T-helper 2 cell treated with Interferon-gamma antibody and Interleukin-4, amounts not matched to agents 5 μg/mL and 100 μg/mL, for 36 hours (primary cell): ENCODE measurements around the gene MORC4.

Source experiments
- DNase-seq: peaks from one replicate; pipeline ENCODE4 v3.0.0; 2021; ENCODE audit warnings: low spot score
- H3K27ac Mint-ChIP-seq: one replicate; pipeline ENCODE4 v1.8.0; 2021; ENCODE audit warnings: mild to moderate bottlenecking, mixed read lengths
- H3K27me3 Mint-ChIP-seq: one replicate; pipeline ENCODE4 v1.8.0; 2021; ENCODE audit warnings: low read depth, mixed read lengths
- H3K36me3 Mint-ChIP-seq: one replicate; pipeline ENCODE4 v1.8.0; 2021; ENCODE audit warnings: low read depth, mixed read lengths
- H3K4me1 Mint-ChIP-seq: one replicate; pipeline ENCODE4 v1.8.0; 2021; ENCODE audit warnings: low read depth, mixed read lengths
- H3K4me3 Mint-ChIP-seq: one replicate; pipeline ENCODE4 v1.8.0; 2022; ENCODE audit warnings: mild to moderate bottlenecking, moderate library complexity, mixed read lengths
- H3K9me3 Mint-ChIP-seq: one replicate; pipeline ENCODE4 v1.8.0; 2021; ENCODE audit warnings: mixed read lengths

Gene MORC4

DNA sequence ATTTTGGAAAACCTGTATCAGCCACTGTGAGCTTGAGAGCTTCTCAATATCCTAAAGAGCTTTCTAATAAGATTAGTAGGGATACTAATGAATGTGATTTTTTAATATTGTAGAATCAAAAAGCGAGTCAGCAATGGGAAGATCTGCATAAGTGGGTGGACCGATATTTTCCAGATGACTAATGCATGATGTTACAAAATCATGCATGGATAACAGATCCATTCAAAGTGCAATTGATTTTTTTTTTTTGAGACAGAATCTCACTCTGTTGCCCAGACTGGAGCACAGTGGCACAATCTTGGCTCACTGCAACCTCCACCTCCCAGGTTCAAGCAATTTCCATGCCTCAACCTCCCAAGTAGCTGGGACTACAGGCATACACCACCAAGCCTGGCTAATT, 87.1 kb downstream of the MORC4 start:
- no peak overlapping the region for H3K4me3 Mint-ChIP-seq
- no peaks in the 10 kb centered on the region for H3K4me1 Mint-ChIP-seq
- H3K27ac Mint-ChIP-seq: no peak overlapping the region
- H3K27me3 Mint-ChIP-seq: peaks cover 12% of the 10 kb centered on the region
- DNase-seq: no peak
- no peaks in the 10 kb centered on the region for H3K9me3 Mint-ChIP-seq
- H3K36me3 Mint-ChIP-seq: no peaks in the 10 kb centered on the region

DNA sequence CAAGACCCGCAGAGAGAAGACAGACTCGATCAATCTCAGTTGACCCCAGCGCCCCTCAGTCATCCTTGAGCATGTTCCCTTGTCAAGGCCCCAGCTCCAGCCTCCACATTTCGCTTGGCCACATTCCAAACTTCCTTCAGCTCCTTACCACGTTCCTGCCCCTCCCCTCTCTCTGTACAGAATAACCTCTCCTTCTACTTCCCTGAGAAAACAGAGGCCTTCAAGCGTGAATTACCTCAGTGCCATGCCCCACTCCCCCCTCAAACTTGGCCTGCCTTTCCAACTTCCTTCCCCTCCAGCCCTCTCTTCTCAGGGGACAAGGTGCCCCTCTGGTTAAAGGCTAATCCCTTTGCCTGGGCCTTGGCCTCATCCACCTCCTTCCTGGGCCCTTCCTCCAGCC, 93.7 kb downstream of the MORC4 start:
- Mint-ChIP-seq H3K4me3 (no peak overlapping the region), H3K27me3 (no peaks in the 10 kb centered on the region), H3K4me1 (no peaks in the 10 kb centered on the region), H3K36me3 (no peaks in the 10 kb centered on the region), H3K9me3 (no peaks in the 10 kb centered on the region), H3K27ac (no peak overlapping the region)
- no peak for DNase-seq

DNA sequence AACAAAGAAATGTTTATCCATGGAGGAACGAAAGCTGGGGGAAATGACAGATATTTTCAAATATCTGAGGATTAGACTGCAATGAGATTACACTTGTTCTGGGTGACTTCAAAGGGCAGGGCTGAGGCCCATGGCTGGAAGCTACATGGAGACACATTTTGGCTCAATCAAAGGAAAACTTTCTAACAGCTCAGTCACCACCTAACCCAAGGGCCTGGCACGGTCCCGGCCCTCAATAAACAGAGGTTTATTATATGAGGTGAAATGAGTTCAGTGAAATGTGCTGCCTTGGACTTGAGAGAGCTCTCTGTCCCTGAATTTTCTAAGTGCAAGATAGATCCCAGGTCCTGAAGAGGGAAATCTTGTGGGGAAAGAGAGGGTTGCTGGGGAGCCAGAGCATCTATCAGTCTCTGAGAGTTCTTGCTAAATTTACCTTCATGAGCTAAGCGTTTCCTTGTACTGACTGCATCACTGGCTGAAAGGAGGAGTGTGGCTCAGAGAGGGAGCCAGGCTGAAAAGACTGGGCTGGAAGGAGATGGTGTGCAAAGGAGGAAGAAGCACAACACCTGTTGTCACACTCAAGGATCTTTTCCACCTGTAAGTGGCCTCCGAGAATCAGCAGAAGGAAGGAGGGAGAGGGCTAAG, 94.8 kb downstream of the MORC4 start:
- Mint-ChIP-seq H3K27me3 (no peaks in the 10 kb centered on the region), H3K4me1 (no peaks in the 10 kb centered on the region), H3K9me3 (no peaks in the 10 kb centered on the region), H3K4me3 (no peak overlapping the region), H3K27ac (no peak overlapping the region), H3K36me3 (no peaks in the 10 kb centered on the region)
- DNase-seq: no peak

DNA sequence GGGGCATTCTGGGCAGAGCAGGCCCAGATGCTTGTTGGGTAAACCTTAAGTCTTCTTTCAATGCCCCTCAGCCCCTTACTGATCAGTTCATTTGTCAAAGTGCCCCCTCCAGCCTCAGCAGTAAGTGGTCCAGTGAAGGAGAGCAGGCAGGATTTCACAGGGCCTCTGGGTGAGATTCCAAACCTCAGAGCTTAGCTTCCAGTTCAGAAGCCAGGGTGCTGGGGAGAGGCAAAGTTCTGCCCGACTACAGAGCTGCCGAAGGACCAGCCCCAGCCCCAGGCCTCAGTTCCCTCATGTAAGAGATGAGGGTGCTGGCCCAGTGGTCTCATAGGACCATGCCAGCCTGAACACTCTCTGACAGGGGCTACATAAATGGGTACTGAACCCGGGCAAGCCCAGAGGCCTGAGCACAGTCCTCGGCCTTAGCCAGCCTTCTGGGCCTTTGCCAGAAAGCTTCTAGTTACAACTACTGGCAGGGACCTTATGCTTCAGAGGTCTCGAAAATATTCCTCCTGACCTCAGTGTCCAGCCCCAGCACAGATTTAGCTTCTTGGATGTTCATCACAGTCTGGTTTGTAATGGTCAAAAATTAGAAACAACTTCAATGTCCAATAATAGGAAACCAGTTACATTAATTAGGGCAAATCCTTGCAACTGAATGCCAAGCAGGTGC, 96.0 kb downstream of the MORC4 start:
- H3K4me3 Mint-ChIP-seq: no peak overlapping the region
- DNase-seq: no peak
- no peaks in the 10 kb centered on the region for H3K9me3 Mint-ChIP-seq
- no peak overlapping the region for H3K27ac Mint-ChIP-seq
- no peaks in the 10 kb centered on the region for H3K27me3 Mint-ChIP-seq
- no peaks in the 10 kb centered on the region for H3K4me1 Mint-ChIP-seq
- no peaks in the 10 kb centered on the region for H3K36me3 Mint-ChIP-seq

DNA sequence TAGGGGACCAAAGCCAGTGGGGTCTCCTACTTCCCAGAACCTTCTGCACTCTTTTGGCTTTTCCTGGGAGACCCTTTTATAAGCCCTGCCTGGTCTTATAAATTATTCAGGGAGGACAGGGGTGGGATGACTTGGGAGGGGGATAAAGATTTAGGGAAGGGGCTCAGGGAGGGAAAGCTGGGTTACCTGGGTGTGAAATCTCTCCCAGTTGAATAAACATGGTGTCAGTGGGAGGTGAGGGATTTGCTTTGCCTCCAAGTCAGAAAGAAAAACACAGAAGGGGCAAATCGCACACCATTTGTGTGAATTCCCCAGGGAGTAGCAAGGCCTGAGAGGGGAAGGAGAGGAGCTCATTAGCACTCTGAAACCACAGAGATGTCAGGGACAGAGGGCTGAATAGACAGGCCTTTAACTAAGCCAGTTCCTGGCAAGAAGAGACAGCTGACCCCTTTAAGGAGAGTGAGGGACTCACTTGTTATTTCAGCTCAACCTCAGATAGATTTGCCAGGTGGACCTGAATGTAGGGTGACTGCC, 96.7 kb downstream of the MORC4 start, which contains the start of gene RIPPLY1:
Gene RIPPLY1, minus strand, starts transcription at position 51 of the 534 bp plus-strand sequence. CDS start 54 bp downstream, outside the sequence.
- H3K4me1 Mint-ChIP-seq: no peaks in the 10 kb centered on the region
- H3K27me3 Mint-ChIP-seq: no peaks in the 10 kb centered on the region
- H3K9me3 Mint-ChIP-seq: no peaks in the 10 kb centered on the region
- no peak for DNase-seq
- H3K36me3 Mint-ChIP-seq: no peaks in the 10 kb centered on the region
- no peak within 1 kb of the TSS for H3K27ac Mint-ChIP-seq
- no peak within 1 kb of the TSS for H3K4me3 Mint-ChIP-seq

DNA sequence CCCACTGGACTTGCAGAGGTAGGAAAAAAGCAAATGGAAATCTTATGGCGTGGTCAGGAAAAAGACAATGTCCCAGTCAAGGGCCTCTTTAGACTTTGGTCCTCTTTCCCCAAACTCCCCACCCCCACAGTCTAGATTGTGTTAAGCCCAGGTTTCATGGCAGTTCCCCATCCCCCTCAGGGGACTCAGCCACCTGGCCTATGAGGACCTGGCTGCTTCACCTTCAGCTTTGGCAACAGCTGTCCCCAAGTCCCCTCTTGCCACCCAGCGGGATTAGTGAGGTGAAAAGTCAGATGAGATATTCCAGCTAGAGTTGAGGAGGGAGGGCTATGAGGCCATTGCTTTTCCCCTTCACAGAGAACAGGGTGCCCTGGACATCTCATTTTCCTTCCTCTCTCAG, 97.3 kb downstream of the MORC4 start:
- no peaks in the 10 kb centered on the region for H3K9me3 Mint-ChIP-seq

DNA sequence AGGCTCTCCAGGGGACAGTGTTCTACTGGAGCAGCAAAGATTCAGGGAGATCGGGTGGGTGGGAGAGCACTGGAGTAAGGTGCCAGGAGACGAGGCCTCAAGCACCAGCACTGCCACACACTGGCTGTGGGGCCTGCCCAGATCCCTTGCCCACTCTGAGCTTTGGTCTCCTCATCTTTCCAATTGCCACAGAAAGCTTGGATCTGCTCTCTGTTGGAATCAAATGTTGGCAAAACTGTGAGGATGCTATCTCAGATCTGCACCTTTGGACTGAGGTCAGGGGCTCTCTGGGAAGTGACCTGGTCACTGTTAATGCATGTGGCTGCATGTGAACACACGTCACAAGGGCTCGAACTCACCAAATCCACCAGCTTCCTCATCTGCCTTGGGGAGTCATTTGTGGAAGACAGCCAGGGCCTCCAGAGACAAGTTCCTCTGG, 98.2 kb downstream of the MORC4 start:
- no peaks in the 10 kb centered on the region for H3K36me3 Mint-ChIP-seq
- no peaks in the 10 kb centered on the region for H3K4me1 Mint-ChIP-seq

More for the DNA sequence above, 97.3 kb downstream of the MORC4 start:
- DNase-seq: no peak
- no peak overlapping the region for H3K27ac Mint-ChIP-seq
- no peaks in the 10 kb centered on the region for H3K36me3 Mint-ChIP-seq
- no peaks in the 10 kb centered on the region for H3K27me3 Mint-ChIP-seq
- H3K4me3 Mint-ChIP-seq: no peak overlapping the region
- no peaks in the 10 kb centered on the region for H3K4me1 Mint-ChIP-seq

DNA sequence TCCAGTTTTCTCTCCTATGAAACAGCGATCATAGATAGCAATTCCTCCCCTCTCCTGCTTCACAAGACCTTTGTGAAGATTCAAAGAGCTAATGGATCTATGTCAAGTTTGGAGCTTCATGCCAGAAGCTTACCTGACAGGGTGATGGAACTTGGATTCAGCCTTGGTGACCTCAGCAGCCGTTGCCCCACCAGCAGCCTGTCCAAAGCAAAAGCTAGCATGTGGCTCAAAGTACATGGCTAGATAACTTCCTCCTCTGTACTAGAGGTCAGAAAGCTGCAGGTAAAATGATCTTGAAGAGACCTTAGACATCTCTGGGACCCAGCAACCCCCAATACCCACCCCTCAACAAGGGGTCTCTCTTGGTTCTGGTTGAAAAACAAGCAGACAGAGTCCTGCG, 98.7 kb downstream of the MORC4 start:
- Mint-ChIP-seq H3K4me1 (no peaks in the 10 kb centered on the region), H3K9me3 (no peaks in the 10 kb centered on the region), H3K27ac (no peak overlapping the region), H3K27me3 (no peaks in the 10 kb centered on the region), H3K36me3 (no peaks in the 10 kb centered on the region), H3K4me3 (no peak overlapping the region)
- DNase-seq: no peak

More for the DNA sequence above, 98.2 kb downstream of the MORC4 start:
- DNase-seq: no peak
- no peak overlapping the region for H3K27ac Mint-ChIP-seq
- no peaks in the 10 kb centered on the region for H3K27me3 Mint-ChIP-seq
- no peak overlapping the region for H3K4me3 Mint-ChIP-seq
- no peaks in the 10 kb centered on the region for H3K9me3 Mint-ChIP-seq

DNA sequence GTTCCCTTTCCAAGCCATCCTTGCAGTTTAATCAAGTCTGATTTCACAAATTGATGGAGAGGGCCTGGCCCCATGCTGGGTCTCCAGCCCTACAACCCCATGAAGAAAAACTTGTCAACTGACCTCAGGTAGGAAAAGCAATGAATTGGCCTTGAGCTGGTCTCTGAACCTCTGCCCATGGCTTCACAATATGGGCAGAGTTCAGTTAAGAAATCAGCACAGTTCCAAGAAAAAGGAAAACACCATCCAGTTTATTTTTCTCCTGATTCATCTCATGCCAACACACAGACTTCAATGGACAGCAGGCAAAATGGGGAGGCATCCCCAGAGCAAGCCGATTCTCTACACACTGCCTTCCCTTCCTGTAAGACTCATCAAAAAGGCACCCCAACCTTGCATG, 100.2 kb downstream of the MORC4 start:
- H3K4me3 Mint-ChIP-seq: no peak overlapping the region
- H3K4me1 Mint-ChIP-seq: no peaks in the 10 kb centered on the region
- H3K36me3 Mint-ChIP-seq: no peaks in the 10 kb centered on the region
- H3K27ac Mint-ChIP-seq: no peak overlapping the region
- DNase-seq: no peak
- no peaks in the 10 kb centered on the region for H3K9me3 Mint-ChIP-seq
- no peaks in the 10 kb centered on the region for H3K27me3 Mint-ChIP-seq

DNA sequence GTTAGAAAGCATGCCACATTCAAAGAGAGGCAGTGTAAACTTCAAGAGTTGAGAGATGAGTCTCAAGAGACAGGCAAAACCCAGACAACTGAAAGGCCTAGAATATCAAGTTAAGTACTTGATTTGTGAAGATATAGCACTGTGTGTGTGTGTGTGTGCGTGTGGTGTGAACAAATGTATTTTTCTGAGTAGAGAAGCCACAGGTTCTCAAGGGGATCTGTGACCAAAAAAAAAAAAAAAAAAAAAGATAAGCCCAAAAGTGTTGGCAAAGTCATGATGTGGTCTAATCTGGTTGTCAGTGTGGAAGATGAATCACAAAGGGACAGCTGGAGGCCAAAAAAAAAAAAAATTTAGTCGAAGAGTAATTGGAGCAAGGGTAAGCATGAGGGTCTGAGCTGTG, 100.7 kb downstream of the MORC4 start:
- no peaks in the 10 kb centered on the region for H3K36me3 Mint-ChIP-seq
- H3K27ac Mint-ChIP-seq: no peak overlapping the region
- no peaks in the 10 kb centered on the region for H3K27me3 Mint-ChIP-seq
- no peak for DNase-seq
- no peak overlapping the region for H3K4me3 Mint-ChIP-seq
- H3K4me1 Mint-ChIP-seq: no peaks in the 10 kb centered on the region
- no peaks in the 10 kb centered on the region for H3K9me3 Mint-ChIP-seq

DNA sequence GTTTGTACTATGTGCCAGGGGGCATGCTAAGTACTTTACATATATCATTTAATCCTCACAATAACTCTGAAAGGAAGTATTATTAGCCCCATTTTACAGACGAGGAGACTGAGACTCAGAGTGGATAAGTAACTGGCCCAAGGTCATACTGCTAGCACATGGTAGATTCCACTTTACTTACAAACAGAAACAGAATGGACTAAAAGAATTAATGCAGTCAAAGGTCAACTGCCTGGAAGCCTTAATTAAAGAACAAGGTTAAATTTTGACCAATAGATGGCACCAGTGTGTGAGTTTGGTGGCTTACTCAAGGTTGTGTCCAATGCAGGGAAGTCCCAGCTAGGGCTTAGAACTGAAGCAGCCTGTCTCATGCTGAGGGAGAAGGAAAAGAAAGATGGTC, 101.5 kb downstream of the MORC4 start:
- peak; percentile 3 for DNase-seq
- H3K4me3 Mint-ChIP-seq: no peak overlapping the region
- no peaks in the 10 kb centered on the region for H3K4me1 Mint-ChIP-seq
- H3K9me3 Mint-ChIP-seq: no peaks in the 10 kb centered on the region
- no peak overlapping the region for H3K27ac Mint-ChIP-seq
- H3K36me3 Mint-ChIP-seq: no peaks in the 10 kb centered on the region
- no peaks in the 10 kb centered on the region for H3K27me3 Mint-ChIP-seq

DNA sequence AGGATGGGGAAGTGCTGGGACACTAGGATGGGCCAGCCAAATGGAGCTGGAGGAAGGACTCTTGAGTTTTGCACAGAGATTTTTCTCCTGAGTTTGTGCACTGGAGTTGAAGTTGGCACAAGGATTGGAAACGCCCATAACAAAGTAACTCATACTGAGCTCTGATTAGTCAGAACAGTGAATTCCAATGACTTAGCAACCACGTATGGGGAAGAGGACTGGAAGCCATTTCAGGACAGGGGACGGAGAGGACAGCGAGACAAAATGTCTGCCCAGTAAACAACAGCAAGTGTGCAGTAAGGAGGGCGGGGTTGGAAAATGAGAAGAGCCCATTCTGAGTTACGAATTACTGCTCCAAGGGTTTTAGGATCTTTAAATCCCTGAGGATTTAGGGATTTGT, 102.8 kb downstream of the MORC4 start:
- no peak overlapping the region for H3K27ac Mint-ChIP-seq
- no peak for DNase-seq
- no peaks in the 10 kb centered on the region for H3K9me3 Mint-ChIP-seq
- H3K4me1 Mint-ChIP-seq: no peaks in the 10 kb centered on the region
- no peak overlapping the region for H3K4me3 Mint-ChIP-seq
- H3K36me3 Mint-ChIP-seq: no peaks in the 10 kb centered on the region
- no peaks in the 10 kb centered on the region for H3K27me3 Mint-ChIP-seq

DNA sequence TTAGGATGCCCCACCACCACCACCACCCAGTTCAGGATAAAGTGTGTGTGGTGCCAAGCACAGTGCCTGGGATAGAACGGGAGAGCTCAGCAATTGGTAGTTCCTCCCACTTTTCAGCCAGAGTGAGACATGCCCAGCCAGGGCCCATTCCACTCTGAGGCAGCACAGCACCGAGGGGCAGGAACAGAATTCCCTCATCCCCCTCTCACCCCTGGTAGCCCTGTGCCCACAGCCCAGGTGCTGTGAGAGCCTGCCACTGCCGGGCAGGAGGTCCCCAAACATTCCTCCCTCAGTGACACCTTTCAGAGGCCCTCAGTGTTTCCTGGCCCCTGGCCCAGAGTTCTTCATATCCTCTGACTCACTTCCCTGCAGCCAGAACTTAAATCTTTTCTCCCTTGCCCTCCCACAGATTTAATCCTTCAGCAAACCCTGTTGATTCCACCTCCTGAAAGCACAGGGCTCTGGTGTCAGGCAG, 105.0 kb downstream of the MORC4 start:
- Mint-ChIP-seq H3K4me3 (no peak overlapping the region), H3K4me1 (no peaks in the 10 kb centered on the region), H3K9me3 (no peaks in the 10 kb centered on the region), H3K36me3 (no peaks in the 10 kb centered on the region), H3K27ac (no peak overlapping the region), H3K27me3 (no peaks in the 10 kb centered on the region)
- no peak for DNase-seq

DNA sequence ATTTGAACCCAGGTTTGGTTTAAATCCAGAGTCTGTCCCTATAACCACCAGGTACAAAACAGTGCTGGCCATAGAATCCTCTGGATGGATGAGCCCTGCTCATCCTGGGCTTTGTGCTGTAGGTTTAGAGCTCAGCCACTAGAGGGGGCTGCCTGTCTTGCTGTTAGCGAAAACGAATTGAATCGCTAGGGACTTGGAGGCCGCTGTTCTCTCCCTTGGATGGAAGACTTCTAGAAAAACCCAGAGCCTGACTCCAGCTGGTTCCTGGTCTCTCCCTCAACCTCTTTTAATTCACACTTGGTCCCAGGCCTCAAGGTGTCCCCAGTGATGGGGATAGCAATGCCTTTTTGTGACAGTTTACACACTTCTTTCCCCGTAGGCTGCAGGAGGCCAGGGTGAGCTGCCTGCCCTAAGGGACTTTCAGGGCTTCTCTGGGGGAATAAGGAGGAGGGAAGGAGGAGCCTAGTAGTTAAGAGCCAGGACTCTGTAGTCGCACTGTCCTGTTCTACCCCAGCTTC, 105.6 kb downstream of the MORC4 start:
- H3K27ac Mint-ChIP-seq: no peak overlapping the region
- H3K4me1 Mint-ChIP-seq: no peaks in the 10 kb centered on the region
- peaks cover 3% of the 10 kb centered on the region for H3K27me3 Mint-ChIP-seq
- no peaks in the 10 kb centered on the region for H3K9me3 Mint-ChIP-seq
- DNase-seq: peak; percentile 4
- no peak overlapping the region for H3K4me3 Mint-ChIP-seq
- H3K36me3 Mint-ChIP-seq: no peaks in the 10 kb centered on the region
